GM21717 (cell line): ENCODE results near the gene S100A3.
A peak's percentile ranks its signal among the peaks of the same experiment; 100 is the strongest.
"Not testable (repeated sequence)": the region's sequence is repeated elsewhere in the genome, so short reads cannot be mapped to it uniquely, and the experiment has no call there.

Experiments used
- ATAC-seq: cut with Tn5 transposase; IDR thresholded peaks from one replicate; pipeline ENCODE4 v1.9.1; 2021; ENCODE audit warnings: mild to moderate bottlenecking, moderate library complexity; ENCODE audit not compliant: unreplicated experiment

Gene S100A3

DNA sequence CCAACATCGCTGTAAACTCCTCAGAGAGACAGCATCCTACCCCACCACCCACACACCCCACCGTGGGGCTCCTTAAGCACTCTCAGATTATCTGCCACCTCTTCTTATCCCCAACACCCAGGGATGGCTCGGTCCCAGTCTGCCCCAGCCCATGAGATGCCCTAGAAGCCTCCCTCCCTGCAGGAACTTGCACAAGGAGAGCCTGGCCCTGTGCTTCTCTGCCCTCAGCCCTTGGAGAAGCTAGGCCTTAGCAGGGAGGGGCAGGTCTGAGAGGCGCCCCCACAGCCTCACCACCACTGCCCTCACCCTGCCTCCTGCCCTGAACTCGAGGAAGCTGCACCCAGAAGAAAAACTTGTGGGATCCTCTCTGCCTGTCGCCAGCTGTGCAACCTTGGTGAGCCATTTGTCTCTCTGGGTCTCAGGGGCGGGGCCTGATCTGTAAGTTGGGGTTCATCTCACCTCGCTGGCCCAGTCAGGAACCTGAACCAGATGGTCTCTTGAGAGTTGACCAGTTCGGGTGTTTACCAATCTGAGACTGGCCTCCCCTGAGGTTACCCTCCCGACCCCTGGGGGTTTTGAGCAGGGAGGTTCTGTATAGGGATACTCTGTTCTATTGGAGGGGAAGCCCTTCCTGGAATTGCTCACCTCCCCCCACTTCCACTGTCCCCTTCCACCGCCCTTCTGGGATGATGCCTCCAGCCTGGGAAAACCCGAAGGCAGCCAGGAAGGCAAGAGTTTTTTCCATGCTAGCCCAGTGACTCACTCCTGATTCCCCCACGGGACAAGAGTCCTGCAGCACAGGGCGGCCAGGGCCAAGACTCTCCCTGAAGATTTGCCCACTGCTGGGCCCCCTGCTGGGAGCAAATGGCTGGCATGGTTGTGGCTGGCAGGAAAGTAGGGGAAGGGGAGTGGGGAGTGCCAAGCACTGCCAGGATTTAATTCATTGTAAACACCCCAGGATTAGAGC lies at the start of gene S100A3:
Gene S100A3, minus strand, starts transcription at position 537 of the 967 bp plus-strand sequence. CDS start 773 bp downstream, outside the sequence.
- no peak for ATAC-seq

- peak; percentile 98 for ATAC-seq
Measured at GRCh38 chr1:153598309-153599172, 49.5 kb upstream of the S100A3 start.

- no peak for ATAC-seq
Measured at GRCh38 chr1:153597206-153597605, 48.1 kb upstream of the S100A3 start.

GRCh38 chr1:153592748-153593147 lies 43.7 kb upstream of the S100A3 start:
- ATAC-seq: no peak

DNA sequence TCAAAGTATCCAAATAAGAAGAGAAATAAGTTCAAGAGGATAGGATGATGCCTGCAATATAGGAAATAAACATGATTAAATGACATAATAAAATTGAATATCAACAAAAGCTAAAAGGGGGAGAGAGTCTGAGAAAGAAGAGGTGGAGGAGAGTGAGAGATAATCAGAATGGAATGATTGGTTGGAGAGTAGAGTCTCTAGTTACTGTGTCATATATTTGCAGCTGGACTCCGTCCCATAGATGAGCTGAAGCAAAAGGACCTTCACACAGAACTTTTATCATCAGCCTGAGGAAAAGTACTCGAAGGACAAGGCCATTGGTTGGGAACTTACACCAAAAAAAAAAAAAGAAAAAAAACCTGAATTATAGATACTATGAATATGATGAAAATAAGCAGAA lies 39.4 kb upstream of the S100A3 start:
- no peak for ATAC-seq

DNA sequence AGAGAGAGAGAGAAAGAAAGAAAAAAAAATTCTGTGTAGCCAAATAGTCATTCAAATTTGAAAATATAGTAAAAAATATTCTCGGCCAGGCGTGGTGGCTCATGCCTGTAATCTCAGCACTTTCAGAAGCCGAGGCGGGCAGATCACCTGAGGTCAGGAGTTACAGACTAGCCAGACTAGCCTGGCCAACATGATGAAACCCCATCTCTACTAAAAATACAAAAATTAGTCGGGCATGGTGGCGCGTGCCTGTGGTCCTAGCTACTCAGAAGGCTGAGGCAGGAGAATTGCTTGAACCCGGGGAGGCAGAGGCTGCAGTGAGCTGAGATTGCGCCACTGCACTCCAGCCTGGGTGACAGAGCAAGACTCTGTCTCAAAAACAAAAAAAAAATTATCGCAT lies 39.0 kb upstream of the S100A3 start:
- not testable (repeated sequence) for ATAC-seq

GRCh38 chr1:153587314-153587713 lies 38.3 kb upstream of the S100A3 start:
- ATAC-seq: no peak

DNA sequence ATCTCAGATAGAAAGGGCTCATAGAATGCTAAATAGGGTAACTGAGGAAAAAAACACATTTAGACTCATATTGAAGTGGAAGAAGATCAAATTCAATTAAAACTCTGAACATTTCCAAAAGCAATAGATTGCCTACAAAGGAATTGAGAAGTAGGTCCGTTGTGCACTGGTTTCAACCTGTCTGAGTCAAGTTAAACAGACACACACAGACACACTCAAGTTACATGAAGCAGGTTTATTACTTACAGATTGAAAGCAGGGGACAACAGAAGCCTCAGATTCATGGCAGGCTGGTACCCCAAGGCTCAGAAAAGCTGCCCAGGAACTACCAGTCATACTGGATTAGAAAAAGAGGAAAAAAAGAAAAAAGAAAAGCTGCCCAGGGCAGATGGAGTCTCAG lies 37.3 kb upstream of the S100A3 start:
- no peak for ATAC-seq

DNA sequence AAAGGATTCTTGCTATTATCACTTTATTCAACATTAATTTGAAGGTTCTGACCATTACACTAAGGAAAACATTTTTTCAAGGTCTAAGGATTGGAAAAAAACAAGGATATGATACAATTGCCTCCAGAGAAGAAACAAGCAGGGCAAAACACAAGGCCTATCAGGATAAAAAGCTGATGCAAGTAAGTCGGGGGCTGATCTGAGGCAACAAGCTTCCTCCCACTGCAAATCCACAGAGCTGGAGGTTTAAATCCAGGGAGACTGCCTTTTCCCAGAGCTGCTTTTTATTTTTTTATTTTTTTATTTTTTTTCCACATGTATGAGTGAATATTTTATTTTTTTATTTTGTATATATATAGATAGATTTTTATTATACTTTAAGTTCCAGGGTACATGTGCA lies 35.9 kb upstream of the S100A3 start:
- no peak for ATAC-seq

GRCh38 chr1:153583976-153584375 lies 34.9 kb upstream of the S100A3 start:
- ATAC-seq: no peak

DNA sequence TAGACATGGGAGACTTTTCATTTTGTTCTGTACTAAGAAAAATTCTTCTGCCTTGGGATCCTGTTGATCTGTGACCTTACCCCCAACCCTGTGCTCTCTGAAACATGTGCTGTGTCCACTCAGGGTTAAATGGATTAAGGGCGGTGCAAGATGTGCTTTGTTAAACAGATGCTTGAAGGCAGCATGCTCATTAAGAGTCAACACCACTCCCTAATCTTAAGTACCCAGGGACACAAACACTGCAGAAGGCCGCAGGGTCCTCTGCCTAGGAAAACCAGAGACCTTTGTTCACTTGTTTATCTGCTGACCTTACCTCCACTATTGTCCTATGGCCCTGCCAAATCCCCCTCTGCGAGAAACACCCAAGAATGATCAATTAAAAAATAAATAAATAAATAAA lies 34.5 kb upstream of the S100A3 start:
- ATAC-seq: not testable (repeated sequence)

DNA sequence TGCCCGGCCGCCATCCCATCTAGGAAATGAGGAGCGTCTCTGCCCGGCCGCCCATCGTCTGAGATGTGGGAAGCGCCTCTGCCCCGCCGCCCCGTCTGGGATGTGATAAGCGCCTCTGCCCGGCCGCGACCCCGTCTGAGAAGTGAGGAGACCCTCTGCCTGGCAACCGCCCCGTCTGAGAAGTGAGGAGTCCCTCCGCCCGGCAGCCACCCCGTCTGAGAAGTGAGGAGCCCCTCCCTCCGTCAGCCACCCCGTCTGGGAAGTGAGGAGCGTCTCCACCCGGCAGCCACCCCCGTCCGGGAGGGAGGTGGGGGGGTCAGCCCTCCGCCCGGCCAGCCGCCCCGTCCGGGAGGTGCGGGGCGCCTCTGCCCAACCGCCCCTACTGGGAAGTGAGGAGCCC lies 33.8 kb upstream of the S100A3 start:
- not testable (repeated sequence) for ATAC-seq

- ATAC-seq: no peak
Measured at GRCh38 chr1:153578936-153579335, 29.9 kb upstream of the S100A3 start.

DNA sequence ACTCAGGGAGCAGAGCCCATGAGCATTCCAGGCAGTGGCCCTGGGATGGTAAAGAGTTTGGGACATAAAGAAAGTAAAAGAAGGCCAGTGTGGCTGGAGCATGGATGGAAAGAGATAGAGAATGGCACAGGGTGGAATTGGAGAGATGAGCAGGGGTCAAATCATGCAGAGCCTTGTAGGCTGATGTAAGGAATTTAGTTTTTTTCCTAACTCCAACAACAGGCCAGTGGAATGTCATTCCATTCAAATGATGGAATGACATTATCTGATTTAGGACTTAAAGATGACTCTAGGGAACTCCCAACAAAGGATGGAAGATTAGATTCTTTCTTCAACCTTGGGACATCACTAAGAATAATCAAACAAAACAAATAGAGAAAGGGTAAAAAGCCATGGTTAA lies 29.4 kb upstream of the S100A3 start:
- no peak for ATAC-seq

- ATAC-seq: no peak
Measured at GRCh38 chr1:153577624-153578051, 28.6 kb upstream of the S100A3 start.

DNA sequence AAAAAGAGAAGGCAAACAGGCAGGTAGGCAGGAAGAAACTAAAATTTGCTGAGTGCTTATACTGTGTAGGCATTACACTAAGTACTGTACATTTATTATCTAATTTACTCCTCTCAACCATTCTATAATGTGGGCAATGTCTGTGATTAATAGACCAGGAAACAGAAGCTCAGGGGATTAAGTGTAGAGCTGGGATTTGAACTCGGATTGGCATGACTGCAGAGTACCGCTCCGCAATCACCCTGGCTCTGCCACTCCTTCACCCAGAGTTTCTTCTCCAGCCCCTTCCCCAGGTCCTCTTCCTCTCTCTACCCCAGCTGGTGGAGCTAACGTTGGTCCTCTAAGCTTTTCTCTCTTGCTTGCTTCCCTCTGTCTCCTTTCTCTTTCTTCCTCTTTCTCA lies 28.1 kb upstream of the S100A3 start:
- no peak for ATAC-seq

- ATAC-seq: not testable (repeated sequence)
Measured at GRCh38 chr1:153575497-153575896, 26.4 kb upstream of the S100A3 start.

DNA sequence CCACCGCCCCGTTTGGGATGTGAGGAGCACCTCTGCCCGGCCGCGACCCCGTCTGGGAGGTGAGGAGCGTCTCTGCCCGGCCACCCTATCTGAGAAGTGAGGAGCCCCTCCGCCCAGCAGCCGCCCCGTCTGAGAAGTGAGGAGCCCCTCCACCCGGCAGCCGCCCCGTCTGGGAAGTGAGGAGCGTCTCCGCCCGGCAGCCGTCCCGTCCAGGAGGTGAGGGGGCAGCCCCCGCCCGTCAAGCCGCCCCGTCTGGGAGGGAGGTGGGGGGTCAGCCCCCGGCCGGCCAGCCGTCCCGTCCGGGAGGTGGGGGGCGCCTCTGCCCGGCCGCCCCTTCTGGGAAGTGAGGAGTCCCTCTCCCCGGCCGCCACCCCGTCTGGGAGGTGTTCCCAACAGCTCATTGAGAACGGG lies 26.0 kb upstream of the S100A3 start:
- ATAC-seq: not testable (repeated sequence)

DNA sequence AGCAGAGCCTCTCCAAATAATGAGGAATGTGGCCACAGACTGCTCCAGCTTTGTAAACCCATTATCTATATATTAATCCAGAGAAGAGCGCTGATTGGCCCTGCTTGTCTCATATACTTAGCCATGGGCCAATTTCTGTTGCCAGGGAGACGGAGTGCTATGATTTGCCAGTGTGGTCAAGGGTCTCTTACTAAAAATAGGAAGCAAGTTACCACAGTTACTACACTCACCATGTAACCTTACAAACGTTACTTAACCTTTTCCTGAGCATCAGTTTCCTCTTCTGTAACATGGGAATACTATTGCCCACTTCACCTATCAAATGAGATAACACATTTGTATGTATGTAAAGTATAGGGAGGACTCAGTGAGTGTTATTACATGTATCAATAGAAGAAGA lies 24.3 kb upstream of the S100A3 start:
- no peak for ATAC-seq

DNA sequence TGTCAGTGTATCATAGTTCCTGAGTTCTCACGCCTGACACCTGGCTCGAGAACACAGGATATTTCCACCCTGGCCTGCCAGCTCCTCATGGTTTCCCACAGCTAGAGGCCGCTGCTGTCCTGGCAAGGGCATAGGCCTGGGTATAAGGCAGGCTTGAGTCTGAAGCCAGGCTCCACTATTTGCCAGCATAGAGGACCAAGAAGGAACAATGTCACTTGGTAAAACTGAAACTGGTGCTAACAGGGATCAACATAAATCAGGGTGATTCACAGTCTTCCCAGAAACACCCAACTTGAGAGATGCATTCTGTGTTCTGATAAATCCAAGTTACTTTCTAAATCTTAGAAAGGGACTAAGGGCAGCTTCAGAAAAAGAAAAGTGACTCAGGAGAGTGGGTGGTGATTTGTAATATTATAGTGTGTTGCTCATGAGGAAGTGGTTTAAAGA lies 23.5 kb upstream of the S100A3 start:
- ATAC-seq: peak; percentile 65

- ATAC-seq: no peak
Measured at GRCh38 chr1:153571706-153572105, 22.6 kb upstream of the S100A3 start.
